ENCODE results near the gene CPSF7.

The CPSF7 gene

GRCh38 chr11:61414547-61414946 lies 15.2 kb downstream of the CPSF7 start:
- H3K4me3 ChIP-seq (ENCODE audit: low read depth, low read length), result no peak overlapping the region
- no peak for DNase-seq (ENCODE audit: low read depth)
- TF ChIP-seq CTCF (IDR thresholded peaks at IDR 0.05; ENCODE audit: low read depth, low read length, missing control alignments), result no peak
- in situ Hi-C loops (cut with HindIII; ENCODE audit: low sequenced_read_pairs), result no loop called here

DNA sequence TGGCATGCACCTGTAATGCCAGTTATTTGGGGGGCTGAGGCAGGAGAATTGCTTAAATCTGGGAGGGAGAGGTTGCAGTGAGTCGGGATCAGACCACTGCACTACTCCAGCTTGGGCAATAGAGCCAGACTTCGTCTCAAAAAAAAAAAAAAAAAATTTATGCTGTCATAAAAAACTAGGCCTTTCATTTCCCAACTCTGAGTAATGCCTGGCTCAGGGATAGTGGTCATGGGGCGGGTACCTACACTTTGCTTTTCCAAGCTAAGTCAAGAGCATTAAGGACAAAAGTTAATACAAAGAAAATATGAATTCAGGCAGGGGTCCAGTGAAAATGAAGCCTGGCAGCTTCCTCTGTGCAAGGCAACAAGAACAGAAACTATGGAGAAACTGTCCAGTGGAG lies 16.3 kb downstream of the CPSF7 start:
- in situ Hi-C loops (cut with HindIII; ENCODE audit: low sequenced_read_pairs), result no loop called here
- no peak for DNase-seq (ENCODE audit: low read depth)
- TF ChIP-seq CTCF (IDR thresholded peaks at IDR 0.05; ENCODE audit: low read depth, low read length, missing control alignments), result no peak
- no peak overlapping the region for H3K4me3 ChIP-seq (ENCODE audit: low read depth, low read length)

DNA sequence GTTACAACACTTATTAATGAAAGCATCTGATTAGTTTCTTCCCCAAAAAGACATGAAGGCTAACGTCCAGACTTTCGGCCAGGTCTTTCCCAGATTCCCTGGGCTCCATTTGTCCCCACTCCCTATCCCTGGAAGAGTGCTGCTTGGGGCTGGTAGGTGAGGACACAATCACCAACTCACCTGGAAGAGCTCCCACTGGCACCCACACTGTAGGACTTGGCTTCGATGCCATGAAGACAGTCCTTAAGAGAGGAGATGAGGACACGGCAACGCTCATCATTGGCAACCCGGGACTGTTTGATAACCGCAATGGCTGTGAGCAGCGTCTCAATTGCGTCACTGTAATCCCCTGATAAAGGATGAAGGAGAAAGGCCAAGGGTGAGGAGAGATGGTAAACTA lies 18.2 kb downstream of the CPSF7 start:
- no peak for DNase-seq (ENCODE audit: low read depth)
- no peak overlapping the region for H3K4me3 ChIP-seq (ENCODE audit: low read depth, low read length)
- in situ Hi-C loops (cut with HindIII; ENCODE audit: low sequenced_read_pairs), result no loop called here
- TF ChIP-seq CTCF (IDR thresholded peaks at IDR 0.05; ENCODE audit: low read depth, low read length, missing control alignments), result no peak

GRCh38 chr11:61406991-61407728 lies 22.6 kb downstream of the CPSF7 start:
- in situ Hi-C loops (cut with HindIII; ENCODE audit: low sequenced_read_pairs), result no loop called here
- no peak for TF ChIP-seq CTCF (IDR thresholded peaks at IDR 0.05; ENCODE audit: low read depth, low read length, missing control alignments)
- no peak for DNase-seq (ENCODE audit: low read depth)

GRCh38 chr11:61406067-61406466 lies 23.7 kb downstream of the CPSF7 start:
- DNase-seq (ENCODE audit: low read depth), result no peak
- no peak overlapping the region for H3K4me3 ChIP-seq (ENCODE audit: low read depth, low read length)
- no peak for TF ChIP-seq CTCF (IDR thresholded peaks at IDR 0.05; ENCODE audit: low read depth, low read length, missing control alignments)
- in situ Hi-C loops (cut with HindIII; ENCODE audit: low sequenced_read_pairs), result no loop called here

More at GRCh38 chr11:61406991-61407728, 22.6 kb downstream of the CPSF7 start:
- H3K4me3 ChIP-seq (ENCODE audit: low read depth, low read length), result no peak overlapping the region

DNA sequence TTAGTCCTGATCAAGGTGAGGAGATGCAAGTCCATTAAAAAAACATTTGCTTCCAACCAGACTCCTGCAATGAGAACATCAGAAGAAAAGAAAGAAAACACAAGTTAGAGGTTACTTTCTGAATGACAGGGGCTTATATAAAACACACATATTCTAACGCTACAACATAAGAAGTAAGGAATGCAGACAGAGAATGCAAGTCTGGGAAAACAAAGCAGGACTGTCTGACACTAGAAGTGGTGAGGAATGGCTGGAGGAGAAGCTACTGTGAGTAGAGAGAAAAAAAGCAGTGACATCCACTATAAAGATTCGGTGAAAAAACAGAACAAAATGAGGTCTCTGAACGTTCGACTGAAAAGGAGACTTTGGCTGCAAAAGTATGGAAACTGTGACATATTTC lies 25.1 kb downstream of the CPSF7 start:
- in situ Hi-C loops (cut with HindIII; ENCODE audit: low sequenced_read_pairs), result no loop called here
- DNase-seq (ENCODE audit: low read depth), result no peak
- TF ChIP-seq CTCF (IDR thresholded peaks at IDR 0.05; ENCODE audit: low read depth, low read length, missing control alignments), result no peak
- H3K4me3 ChIP-seq (ENCODE audit: low read depth, low read length), result no peak overlapping the region

All from astrocyte of the cerebellum (primary cell).